GM12878 (cell line): ENCODE measurements around the gene NEU4. TPM values are rescaled to one million over a fixed set of nuclear protein-coding genes. Genes with fewer than 3 reads are reported as not detected.

Experiments
- ATAC-seq: fragments of 200-7000 bp; cut with Tn5 transposase; 3 replicates; pipeline ENCODE4 v1.9.1; 2020; ENCODE audit warnings: mild to moderate bottlenecking, moderate library complexity
- BruUV-seq: library from RNA; stranded (reverse); fragments of 400-500 nt; replicated peaks from 2 replicates; lab custom pipeline; 2021; lab: Mats Ljungman, UMichigan
- CTCF ChIA-PET: fragments of 300-600 bp; sonication (Branson Sonifier 250); formaldehyde crosslinking; extraction: SDS; loops from one replicate; lab custom pipeline; 2021; ENCODE audit warnings: inconsistent platforms; lab: Yijun Ruan, JAX
- POLR2A ChIA-PET: fragments of 350-600 bp; formaldehyde crosslinking; extraction: SDS; loops from one replicate; lab custom pipeline; 2021; ENCODE audit warnings: inconsistent platforms; lab: Charles Lee
- RAD21 ChIA-PET: fragments of 300-600 bp; sonication (Branson Sonifier 250); formaldehyde crosslinking; loops from one replicate; lab custom pipeline; 2023; ENCODE audit warnings: antibody characterized with exemption; ENCODE audit not compliant: unreplicated experiment; lab: Charles Lee
- SMC1A ChIA-PET: fragments of 300-600 bp; sonication (Branson Sonifier 250); formaldehyde crosslinking; loops from one replicate; lab custom pipeline; 2023; ENCODE audit not compliant: unreplicated experiment, uncharacterized antibody; lab: Charles Lee
- DNase-seq: peaks from one replicate; pipeline ENCODE4 v3.0.0-alpha.2; 2011; ENCODE audit warnings: low read depth, low spot score
- FAIRE-seq: peaks from 3 replicates; lab custom pipeline; 2011; peaks lifted over from hg19 to GRCh38; lab: Jason Lieb, UNC
- H2AFZ ChIP-seq: 2 replicates; pipeline ENCODE4 v1.6.0; 2011; ENCODE audit warnings: low read depth, low read length, control low read depth; ENCODE audit not compliant: control insufficient read depth
- H3K27ac ChIP-seq: 2 replicates; pipeline ENCODE4 v1.5.1; 2011; ENCODE audit warnings: control low read depth; ENCODE audit not compliant: control insufficient read depth, insufficient read depth
- H3K27me3 ChIP-seq, 2 experiments: replicated peaks in 1 of 2; 2 replicates each; pipeline versions ENCODE4 v1.6.0 to v1.6.1; 2011; ENCODE audit warnings: low read length in 1 of 2; ENCODE audit not compliant: control insufficient read depth in 2 of 2, insufficient read depth in 2 of 2
- H3K36me3 ChIP-seq, 2 experiments: 2 replicates each; pipeline ENCODE4 v1.5.1; 2011; ENCODE audit warnings: low read length in 1 of 2; ENCODE audit not compliant: control insufficient read depth in 2 of 2, insufficient read depth in 2 of 2
- H3K4me1 ChIP-seq: 2 replicates; pipeline ENCODE4 v1.6.1; 2011; ENCODE audit warnings: mild to moderate bottlenecking, low read length, moderate library complexity, mixed read lengths; ENCODE audit not compliant: control insufficient read depth, insufficient read depth
- H3K4me2 ChIP-seq: 2 replicates; pipeline ENCODE4 v1.6.0; 2011; ENCODE audit warnings: control low read depth; ENCODE audit not compliant: control insufficient read depth, insufficient read depth
- H3K4me3 ChIP-seq: fragments of 200-600 bp; sonication (generic); 2 replicates; pipeline ENCODE4 v1.5.1; 2016
- H3K79me2 ChIP-seq: 2 replicates; pipeline ENCODE4 v1.6.0; 2011; ENCODE audit warnings: low read length; ENCODE audit not compliant: control insufficient read depth, insufficient read depth
- H3K9ac ChIP-seq: 2 replicates; pipeline ENCODE4 v1.8.0; 2011; ENCODE audit warnings: low read length, control low read depth, mixed read lengths; ENCODE audit not compliant: control insufficient read depth, insufficient read depth
- H3K9me3 ChIP-seq: replicated peaks from 3 replicates; pipeline ENCODE4 v1.5.1; 2011; ENCODE audit warnings: mild to moderate bottlenecking, low read length; ENCODE audit not compliant: control insufficient read depth, insufficient read depth
- H4K20me1 ChIP-seq: 2 replicates; pipeline ENCODE4 v1.6.0; 2011; ENCODE audit not compliant: control insufficient read depth, insufficient read depth
- FOS ChIP-seq: IDR thresholded peaks from 3 replicates; pipeline ENCODE4 v1.6.1; 2011; ENCODE audit warnings: borderline replicate concordance; ENCODE audit not compliant: insufficient read length; ENCODE audit errors: extremely low read depth
- JUND ChIP-seq: IDR thresholded peaks from 2 replicates; pipeline ENCODE4 v1.6.1; 2012; ENCODE audit warnings: low read depth, mild to moderate bottlenecking, low read length, improper control_type of control experiment, moderate library complexity
- KDM1A ChIP-seq: fragments of 200-600 bp; sonication (generic); IDR thresholded peaks from 2 replicates; pipeline ENCODE4 v1.6.1; 2016; ENCODE audit warnings: borderline replicate concordance
- POLR2A ChIP-seq: IDR thresholded peaks from 2 replicates; pipeline ENCODE4 v1.6.1; 2011; ENCODE audit warnings: low read depth, mild to moderate bottlenecking, low read length
- POLR2AphosphoS2 ChIP-seq: IDR thresholded peaks from 2 replicates; pipeline ENCODE4 v1.6.1; 2011; ENCODE audit warnings: low read depth, mild to moderate bottlenecking, low read length, improper control_type of control experiment, moderate library complexity
- SIN3A ChIP-seq: IDR thresholded peaks from 2 replicates; pipeline ENCODE4 v1.6.1; 2012; ENCODE audit warnings: low read depth, low read length, improper control_type of control experiment
- SUZ12 ChIP-seq: fragments of 200-600 bp; sonication (generic); IDR thresholded peaks from one replicate; pipeline ENCODE4 v1.6.1; 2018; ENCODE audit warnings: antibody characterized with exemption, mild to moderate bottlenecking; ENCODE audit not compliant: unreplicated experiment
- ZNF622 ChIP-seq: fragments of 450-650 bp; IDR thresholded peaks from 2 replicates; pipeline ENCODE4 v1.6.1; 2017; ENCODE audit warnings: mild to moderate bottlenecking, inconsistent platforms
- ZSCAN29 ChIP-seq: fragments of 450-650 bp; IDR thresholded peaks from 2 replicates; pipeline ENCODE4 v1.6.1; 2017; ENCODE audit warnings: mild to moderate bottlenecking, moderate library complexity
- WGBS: methylation state at CpG from one replicate; pipeline ENCODE4 v1.1.6; 2016; ENCODE audit warnings: low lambda C conversion rate; ENCODE audit not compliant: insufficient replicate concordance, insufficient coverage; ENCODE audit errors: missing lambda C conversion rate; 5-methylcytosine and 5-hydroxymethylcytosine counted together
- in situ Hi-C: fragments of 300-500 bp; cut with MboI; formaldehyde crosslinking; loops from 9 replicates; pipeline ENCODE4 v1.14.3; 2018; ENCODE audit warnings: mixed read lengths
- intact Hi-C: fragments of 100-400 bp; cut with micrococcal nuclease; formaldehyde crosslinking; loops from one replicate; pipeline ENCODE4 v1.14.2; 2022; ENCODE audit not compliant: unreplicated experiment
- polyA plus RNA-seq, 11 experiments: library from polyadenylated mRNA; depleted of rRNA in 4 of 11; unstranded in 6 of 11; stranded (reverse) in 5 of 11; fragments of >200 nt; fragmentation: Nextera tagmentation in 4 of 11; fragmentation: Illumina TruSeq in 1 of 11; extraction: Ambion mirVana in 4 of 11; extraction: Trizol in 1 of 11; gene quantifications; 1 replicate in 1 of 11; 2 replicates in 10 of 11; pipeline versions ENCODE4 v1.2.1 to v1.2.3, GENCODE V29; 2011 to 2016; ENCODE audit warnings: inconsistent platforms in 2 of 11, missing spikeins in 2 of 11, low read depth in 1 of 11
- total RNA-seq, 4 experiments: library from RNA; depleted of rRNA in 3 of 4; stranded (reverse); fragments of >200 nt in 3 of 4; fragmentation: Illumina TruSeq in 1 of 4; extraction: Trizol in 1 of 4; gene quantifications; 2 replicates each; pipeline versions ENCODE4 v1.2.1 to v1.2.3, GENCODE V29; 2013 to 2021
- TF ChIP-seq, protein P1 (sequence below): fragments of 150-350 bp; IDR thresholded peaks from 2 replicates; pipeline ENCODE4 v1.6.1; 2016; ENCODE audit warnings: low read depth, low read length
- TF ChIP-seq, protein P2 (sequence below): fragments of 450-650 bp; formaldehyde crosslinking; IDR thresholded peaks from 2 replicates; pipeline ENCODE4 v1.5.0; 2022; ENCODE audit warnings: mild to moderate bottlenecking, missing genetic modification characterization
- TF ChIP-seq, protein P3 (sequence below): fragments of 150-350 bp; IDR thresholded peaks from 2 replicates; pipeline ENCODE4 v1.6.1; 2014; ENCODE audit warnings: mild to moderate bottlenecking, low read depth, low read length

Gene NEU4
- total and polyA plus RNA-seq, 10 of the 15 experiments (the other 5 are each of a cell fraction or from before 2014, with no cell fraction given) = 0.01 to 0.28 (median 0.14) TPM; not detected in 5

DNA sequence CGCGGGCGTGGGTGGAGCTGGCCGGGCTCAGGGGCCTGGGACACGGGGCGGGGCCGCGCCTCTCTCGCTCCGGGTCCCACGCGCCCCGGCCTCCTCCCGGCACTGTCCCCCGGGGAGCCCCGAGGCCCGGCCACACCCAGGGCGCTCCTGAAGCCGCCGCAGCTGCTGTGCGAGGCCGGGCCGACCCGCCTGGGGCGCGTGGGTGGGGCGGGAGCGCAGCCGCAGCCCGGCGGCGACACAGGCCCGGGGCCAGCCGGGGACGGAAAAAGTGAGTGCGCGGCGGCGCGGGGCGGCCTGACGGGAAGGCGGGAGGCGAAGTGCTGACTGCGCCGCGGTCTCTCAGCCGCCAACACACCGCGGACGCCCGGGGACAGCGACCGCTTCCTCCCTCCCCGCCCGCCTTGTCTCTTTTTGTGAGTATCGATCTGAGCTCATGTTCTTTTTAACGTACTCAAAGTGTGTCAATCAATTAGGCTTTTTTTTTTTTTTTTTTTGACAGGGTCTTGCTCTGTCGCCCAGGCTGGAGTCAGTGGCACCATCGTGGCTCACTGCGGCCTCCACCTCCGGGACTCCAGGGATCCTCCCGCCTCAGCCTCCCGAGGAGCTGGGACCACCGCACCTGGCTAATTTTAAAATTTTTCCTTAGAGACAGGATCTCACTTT lies 35.2 kb downstream of the NEU4 start:
- Histone ChIP-seq H3K4me3 (peak overlapping the region; percentile 28; the same call in 1 of the 2 replicates), H3K9ac (peak overlapping the region; percentile 39; the same call in 1 of the 2 replicates), H3K79me2 (no peaks in the 10 kb centered on the region), H2AFZ (peak overlapping the region; percentile 51), H3K4me1 (peaks cover 23% of the 10 kb centered on the region), H3K27ac (peak overlapping the region; percentile 18; the same call in 1 of the 2 replicates), H3K36me3 (no peaks in the 10 kb centered on the region), H4K20me1 (no peaks in the 10 kb centered on the region), H3K4me2 (peak overlapping the region; percentile 72), H3K27me3 (no peaks in the 10 kb centered on the region; a peak in 1 of 4 replicates), H3K9me3 (no peaks in the 10 kb centered on the region)
- BruUV-seq = no TSS peak
- ChIA-PET POLR2A (interaction anchor here (0.6 to 1.8 kb wide), 6 partner anchors 15 to 226 kb away, joined by 3 to 26 read pairs (median 3); partner anchors contain the start of gene PDCD1), SMC1A (interaction anchor here (0.7 to 1.4 kb wide), 6 partner anchors 14 to 81 kb away, joined by 3 to 6 read pairs (median 4); no protein-coding TSS in a partner anchor), RAD21 (interaction anchor here (0.7 to 1.2 kb wide), 5 partner anchors 16 to 142 kb away, joined by 3 to 16 read pairs (median 5); partner anchors contain the start of gene ING5), CTCF (no interaction called here)
- intact Hi-C loops = loop anchor here (5.0 to 10.0 kb wide), 2 partner anchors 42 to 109 kb away; partner anchors contain the start of gene D2HGDH
- peak; percentile 94 for FAIRE-seq
- WGBS = 2% methylated on average over 40 of the region's 65 CpGs
- ATAC-seq = peak; percentile 83
- in situ Hi-C loops = no loop called here
- DNase-seq = no peak
- TF ChIP-seq ZNF622 (no peak), SIN3A (no peak), JUND (peak; percentile 44; the same call in 1 of the 2 replicates), FOS (no peak), SUZ12 (no peak), POLR2A (peak; percentile 67), POLR2AphosphoS2 (no peak), ZSCAN29 (0 out of 2 replicates have a peak, but pooled peaks have one; percentile 31), KDM1A (no peak)
- TF ChIP-seq, protein P1, sequence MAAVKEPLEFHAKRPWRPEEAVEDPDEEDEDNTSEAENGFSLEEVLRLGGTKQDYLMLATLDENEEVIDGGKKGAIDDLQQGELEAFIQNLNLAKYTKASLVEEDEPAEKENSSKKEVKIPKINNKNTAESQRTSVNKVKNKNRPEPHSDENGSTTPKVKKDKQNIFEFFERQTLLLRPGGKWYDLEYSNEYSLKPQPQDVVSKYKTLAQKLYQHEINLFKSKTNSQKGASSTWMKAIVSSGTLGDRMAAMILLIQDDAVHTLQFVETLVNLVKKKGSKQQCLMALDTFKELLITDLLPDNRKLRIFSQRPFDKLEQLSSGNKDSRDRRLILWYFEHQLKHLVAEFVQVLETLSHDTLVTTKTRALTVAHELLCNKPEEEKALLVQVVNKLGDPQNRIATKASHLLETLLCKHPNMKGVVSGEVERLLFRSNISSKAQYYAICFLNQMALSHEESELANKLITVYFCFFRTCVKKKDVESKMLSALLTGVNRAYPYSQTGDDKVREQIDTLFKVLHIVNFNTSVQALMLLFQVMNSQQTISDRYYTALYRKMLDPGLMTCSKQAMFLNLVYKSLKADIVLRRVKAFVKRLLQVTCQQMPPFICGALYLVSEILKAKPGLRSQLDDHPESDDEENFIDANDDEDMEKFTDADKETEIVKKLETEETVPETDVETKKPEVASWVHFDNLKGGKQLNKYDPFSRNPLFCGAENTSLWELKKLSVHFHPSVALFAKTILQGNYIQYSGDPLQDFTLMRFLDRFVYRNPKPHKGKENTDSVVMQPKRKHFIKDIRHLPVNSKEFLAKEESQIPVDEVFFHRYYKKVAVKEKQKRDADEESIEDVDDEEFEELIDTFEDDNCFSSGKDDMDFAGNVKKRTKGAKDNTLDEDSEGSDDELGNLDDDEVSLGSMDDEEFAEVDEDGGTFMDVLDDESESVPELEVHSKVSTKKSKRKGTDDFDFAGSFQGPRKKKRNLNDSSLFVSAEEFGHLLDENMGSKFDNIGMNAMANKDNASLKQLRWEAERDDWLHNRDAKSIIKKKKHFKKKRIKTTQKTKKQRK = no peak
- TF ChIP-seq, protein P2, sequence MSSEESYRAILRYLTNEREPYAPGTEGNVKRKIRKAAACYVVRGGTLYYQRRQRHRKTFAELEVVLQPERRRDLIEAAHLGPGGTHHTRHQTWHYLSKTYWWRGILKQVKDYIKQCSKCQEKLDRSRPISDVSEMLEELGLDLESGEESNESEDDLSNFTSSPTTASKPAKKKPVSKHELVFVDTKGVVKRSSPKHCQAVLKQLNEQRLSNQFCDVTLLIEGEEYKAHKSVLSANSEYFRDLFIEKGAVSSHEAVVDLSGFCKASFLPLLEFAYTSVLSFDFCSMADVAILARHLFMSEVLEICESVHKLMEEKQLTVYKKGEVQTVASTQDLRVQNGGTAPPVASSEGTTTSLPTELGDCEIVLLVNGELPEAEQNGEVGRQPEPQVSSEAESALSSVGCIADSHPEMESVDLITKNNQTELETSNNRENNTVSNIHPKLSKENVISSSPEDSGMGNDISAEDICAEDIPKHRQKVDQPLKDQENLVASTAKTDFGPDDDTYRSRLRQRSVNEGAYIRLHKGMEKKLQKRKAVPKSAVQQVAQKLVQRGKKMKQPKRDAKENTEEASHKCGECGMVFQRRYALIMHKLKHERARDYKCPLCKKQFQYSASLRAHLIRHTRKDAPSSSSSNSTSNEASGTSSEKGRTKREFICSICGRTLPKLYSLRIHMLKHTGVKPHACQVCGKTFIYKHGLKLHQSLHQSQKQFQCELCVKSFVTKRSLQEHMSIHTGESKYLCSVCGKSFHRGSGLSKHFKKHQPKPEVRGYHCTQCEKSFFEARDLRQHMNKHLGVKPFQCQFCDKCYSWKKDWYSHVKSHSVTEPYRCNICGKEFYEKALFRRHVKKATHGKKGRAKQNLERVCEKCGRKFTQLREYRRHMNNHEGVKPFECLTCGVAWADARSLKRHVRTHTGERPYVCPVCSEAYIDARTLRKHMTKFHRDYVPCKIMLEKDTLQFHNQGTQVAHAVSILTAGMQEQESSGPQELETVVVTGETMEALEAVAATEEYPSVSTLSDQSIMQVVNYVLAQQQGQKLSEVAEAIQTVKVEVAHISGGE (CRISPR knock-in tag) = no peak; the same call in 1 of the 2 replicates
- TF ChIP-seq, protein P3, sequence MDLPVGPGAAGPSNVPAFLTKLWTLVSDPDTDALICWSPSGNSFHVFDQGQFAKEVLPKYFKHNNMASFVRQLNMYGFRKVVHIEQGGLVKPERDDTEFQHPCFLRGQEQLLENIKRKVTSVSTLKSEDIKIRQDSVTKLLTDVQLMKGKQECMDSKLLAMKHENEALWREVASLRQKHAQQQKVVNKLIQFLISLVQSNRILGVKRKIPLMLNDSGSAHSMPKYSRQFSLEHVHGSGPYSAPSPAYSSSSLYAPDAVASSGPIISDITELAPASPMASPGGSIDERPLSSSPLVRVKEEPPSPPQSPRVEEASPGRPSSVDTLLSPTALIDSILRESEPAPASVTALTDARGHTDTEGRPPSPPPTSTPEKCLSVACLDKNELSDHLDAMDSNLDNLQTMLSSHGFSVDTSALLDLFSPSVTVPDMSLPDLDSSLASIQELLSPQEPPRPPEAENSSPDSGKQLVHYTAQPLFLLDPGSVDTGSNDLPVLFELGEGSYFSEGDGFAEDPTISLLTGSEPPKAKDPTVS = no peak
